Stimulated activated naive CD8-positive, alpha-beta T cell treated with anti-CD3 and anti-CD28 coated beads, Interleukin-15, Interleukin-2, amounts not matched to agents 100 U/mL and 50 U/mL, for 24 hours (primary cell): ENCODE results near the gene NODAL.
"Not testable (repeated sequence)": the region's sequence is repeated elsewhere in the genome, so short reads cannot be mapped to it uniquely, and the experiment has no call there.

Experiments used
- ATAC-seq: fragments of 150-1000 bp; cut with Tn5 transposase; one replicate; pipeline ENCODE4 v1.10.0; 2021
- DNase-seq: peaks from one replicate; pipeline ENCODE4 v3.0.0; 2021

NODAL gene

DNA sequence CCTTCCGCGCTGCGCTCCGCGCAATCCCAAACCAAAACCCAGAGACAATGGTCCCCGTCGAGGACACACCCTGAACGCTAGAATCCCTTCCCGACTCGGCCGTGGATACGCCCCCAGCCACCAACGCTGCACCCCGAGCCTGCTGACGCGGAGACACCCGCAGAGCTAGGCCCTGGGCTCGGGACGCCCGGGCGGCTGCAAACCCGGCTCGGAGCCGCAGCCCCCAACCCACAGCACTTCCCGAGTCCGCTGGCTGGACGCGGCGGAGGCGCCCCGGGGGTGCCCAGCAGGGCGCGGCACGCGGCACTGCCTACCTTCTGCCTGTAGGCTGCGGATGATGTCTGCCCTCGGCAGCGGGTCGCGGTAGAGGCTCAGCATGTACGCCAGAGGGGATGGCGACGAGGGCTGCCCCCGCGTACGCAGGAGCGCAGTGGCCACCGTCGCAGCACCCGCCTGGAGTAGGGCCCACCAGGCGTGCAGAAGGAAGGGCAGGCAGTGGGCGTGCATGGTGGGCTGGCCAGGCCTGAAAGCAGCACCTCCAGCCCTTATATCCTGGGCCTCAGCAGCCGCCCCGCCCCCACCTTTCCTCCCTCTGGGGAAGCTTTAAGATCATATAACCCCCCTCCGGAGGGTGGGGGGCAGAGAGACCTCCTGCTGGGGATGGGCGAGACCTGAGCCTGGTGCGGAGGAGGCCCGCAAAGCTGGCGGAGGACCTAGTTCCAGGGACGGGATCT lies at the start of gene NODAL:
TSS of gene NODAL (minus strand) at position 521 of the 734 bp plus-strand sequence. CDS start at position 507, 14 bp downstream.
- DNase-seq: no peak
- ATAC-seq: peak; percentile 45

DNA sequence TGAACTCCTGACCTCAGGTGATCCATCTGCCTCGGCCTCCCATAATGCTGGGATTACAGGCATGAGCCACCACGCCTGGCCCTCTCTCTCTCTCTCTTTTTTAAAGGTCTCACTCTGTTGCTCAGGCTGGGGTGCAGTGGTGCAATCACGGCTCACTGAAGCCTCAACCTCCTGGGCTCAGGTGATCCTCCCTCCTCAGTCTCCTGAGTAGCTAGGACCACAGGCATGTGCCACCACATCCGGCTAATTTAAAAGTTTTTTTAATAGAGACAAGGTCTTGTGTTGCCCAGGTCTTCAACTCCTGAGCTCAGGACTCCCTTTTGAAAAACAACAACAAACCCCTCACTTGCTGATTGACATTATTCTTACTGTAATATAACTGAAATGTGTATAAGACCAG lies 48.7 kb upstream of the NODAL start:
- DNase-seq: no peak
- no peak for ATAC-seq

DNA sequence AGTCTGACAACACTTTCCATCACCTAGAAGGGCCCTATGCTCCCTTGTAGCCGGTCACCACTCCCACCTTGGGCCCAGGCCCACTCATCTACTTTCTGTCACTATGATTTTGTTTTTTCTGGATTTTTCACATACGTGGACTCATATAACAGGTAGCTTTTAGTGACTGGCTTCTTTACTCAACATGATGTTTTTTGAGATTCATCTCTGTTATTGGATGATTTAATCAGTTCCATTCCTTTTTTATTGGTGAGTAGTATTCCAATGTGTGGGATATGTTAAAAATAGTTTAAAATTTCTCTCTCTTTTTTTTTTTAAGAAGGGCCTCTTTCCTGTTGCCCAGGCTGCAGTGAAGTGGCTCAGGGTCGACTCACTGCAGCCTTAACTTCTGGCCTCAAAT lies 46.3 kb upstream of the NODAL start:
- ATAC-seq (no peak), DNase-seq (no peak)

DNA sequence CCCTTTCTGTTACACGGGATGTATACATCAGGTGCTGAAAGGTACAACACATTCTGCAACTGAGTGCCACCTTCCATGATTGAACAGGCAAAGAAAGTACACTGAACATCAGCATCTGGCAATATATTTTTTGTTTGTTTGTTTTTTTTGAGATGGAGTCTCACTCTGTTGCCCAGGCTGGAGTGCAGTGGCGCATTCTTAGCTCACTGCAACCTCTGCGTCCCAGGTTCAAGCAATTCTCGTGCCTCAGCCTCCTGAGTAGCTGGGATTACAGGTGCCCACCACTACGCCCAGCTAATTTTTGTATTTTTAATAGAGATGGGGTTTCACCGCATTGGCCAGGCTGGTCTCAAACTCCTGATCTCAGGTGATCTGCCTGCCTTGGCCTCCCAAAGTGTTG lies 42.4 kb upstream of the NODAL start:
- ATAC-seq, DNase-seq: not testable (repeated sequence)

DNA sequence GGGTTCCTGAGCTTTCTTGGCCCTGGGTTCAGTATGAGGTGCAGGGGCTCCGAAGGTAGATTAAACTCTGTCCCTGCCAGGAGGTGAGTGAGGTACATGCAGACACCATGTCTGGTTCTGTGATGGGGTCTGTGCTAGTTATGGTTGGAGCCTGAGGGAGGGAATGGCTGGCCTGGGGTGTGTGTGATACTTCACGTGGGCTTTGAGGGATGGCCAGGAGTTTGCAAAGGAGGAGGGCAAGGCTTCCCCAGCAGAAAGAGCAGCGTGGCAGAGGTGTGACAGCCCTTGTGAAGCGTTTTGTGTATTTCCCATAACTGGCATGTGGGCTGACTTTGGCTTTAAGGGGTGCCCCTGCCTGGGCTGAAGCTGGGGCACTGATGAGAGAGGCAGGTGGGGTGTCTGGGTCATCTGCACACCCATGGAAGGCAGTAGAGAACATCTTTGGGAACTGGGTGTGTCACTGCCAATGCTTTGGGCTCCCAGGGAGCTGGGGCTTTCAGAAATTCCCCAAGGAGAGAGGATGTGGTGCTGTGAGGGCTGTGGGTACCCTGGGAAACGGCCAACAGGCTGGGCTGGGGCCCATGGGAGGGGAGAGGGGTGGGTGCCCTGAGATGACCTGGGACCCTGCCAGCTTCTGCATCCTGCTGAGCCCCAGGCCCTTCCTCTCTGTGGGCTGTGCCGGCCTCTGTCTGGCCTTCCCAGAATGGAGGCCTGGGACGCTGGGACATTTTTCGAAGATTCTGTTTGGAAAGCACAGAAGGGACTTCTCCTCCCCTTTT lies 41.7 kb upstream of the NODAL start:
- ATAC-seq (no peak), DNase-seq (no peak)

DNA sequence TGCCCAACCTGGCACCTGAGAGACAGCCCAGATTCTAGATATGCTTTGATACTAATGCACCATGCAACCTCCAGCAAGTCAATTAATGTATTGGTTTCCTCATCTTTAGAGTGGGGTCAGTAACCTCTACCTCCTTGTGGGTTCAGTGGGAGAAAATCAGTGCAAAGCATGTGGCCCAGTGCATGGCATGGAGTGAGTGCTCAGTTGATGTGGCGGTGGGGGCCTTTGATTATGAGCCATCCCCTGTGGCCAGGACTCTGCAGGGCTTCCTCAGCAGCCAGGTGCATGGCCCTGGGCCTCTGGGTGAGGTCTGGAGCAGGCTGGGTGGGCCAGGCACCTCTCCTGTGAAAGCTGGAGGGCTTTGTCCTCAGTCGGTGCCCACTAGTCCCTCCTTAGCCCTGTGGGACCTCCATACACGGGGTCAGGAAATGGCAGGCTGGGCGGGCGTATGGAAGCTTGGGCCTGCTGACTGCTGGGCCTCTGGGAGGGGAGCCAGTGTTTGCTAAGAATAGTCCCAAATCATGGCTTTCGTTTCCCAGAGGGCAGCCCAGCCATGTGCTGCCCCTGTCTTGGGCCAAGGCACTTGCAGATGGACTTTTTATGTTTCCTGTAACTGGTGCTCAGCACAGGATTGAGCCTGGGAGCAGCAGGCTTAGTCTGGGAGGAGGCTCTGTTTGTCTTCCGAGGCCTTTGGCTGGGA lies 40.5 kb upstream of the NODAL start:
- no peak for DNase-seq
- ATAC-seq: no peak

DNA sequence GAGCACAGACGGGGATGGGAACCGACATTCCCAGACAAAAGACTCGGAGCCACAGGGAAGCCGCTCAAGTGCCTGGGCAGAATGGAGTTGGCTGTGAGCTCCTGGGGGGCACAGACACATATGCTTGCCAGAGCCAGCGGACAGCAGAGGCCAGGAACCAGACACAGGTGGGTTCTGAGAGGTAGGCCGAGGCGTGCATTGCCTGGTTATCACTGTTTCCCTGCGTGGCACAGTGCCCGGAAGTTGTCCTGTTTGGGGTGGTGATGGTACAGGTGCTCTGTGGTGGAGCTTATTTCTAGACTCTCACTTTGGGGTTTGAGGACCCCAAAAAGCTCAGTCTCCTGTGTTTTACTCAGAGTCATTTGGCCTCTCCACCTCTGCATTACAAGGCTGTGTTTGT lies 39.6 kb upstream of the NODAL start:
- no peak for DNase-seq
- no peak for ATAC-seq

DNA sequence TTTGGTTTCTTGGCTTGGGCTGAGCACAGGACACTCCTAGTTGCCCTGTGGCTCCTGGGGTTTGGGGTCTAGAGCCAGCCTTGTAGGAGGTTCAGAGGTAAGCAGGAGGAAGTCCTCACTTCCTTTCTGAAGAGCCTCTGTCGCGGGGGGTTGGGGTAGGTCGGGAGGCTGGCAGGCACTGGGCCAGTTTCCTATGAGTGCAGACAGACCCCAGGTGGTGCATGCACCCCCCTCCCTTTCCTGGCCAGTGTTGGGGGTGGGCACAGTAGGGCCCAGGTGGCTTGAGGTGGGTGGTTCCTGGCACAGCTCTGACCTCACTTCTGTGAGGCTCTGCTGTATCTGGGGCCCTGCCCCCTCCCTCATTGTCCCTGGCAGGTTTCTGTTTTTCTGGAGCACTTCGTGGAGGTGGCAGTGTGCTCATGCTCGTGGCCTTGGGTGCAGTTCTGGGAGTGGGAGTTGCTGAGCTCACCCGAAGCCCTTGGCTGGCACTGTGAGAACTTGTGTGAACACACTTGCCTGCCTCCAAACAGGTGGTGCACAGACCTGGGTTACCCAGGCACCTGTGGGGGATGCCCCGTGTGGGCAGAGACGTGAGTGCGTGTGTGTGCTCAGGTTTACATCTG lies 38.9 kb upstream of the NODAL start:
- ATAC-seq (no peak), DNase-seq (peak; percentile 40)

DNA sequence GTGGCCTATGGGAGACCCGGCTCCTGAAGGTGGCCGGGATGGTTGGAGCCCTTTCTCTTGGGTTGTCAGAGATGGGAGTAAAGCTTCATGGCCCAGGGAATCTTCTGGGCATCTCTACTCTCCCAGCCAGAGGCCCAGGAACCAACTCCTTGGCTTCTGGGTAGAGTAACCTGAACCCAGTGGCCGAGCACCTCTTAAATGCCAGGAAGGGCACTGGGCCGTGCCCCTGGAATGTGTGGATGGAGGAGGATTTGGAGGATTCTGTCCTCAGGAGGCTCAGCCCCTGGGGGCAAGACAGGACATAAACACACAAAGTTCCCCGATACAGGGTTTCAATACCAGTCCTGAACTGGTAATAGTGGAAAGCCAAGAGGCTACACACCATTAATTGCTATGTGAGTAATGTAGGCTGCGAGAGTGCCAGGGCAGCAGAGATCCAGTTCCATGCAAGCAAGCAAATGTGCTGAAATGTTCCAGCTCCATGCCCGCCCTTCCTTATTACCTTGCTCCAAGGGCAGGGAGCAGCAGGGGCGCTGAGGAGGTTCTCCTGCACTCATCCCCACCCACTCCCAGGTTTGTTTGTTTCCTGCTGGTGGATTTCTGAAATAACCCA lies 38.3 kb upstream of the NODAL start:
- DNase-seq (no peak), ATAC-seq (no peak)

DNA sequence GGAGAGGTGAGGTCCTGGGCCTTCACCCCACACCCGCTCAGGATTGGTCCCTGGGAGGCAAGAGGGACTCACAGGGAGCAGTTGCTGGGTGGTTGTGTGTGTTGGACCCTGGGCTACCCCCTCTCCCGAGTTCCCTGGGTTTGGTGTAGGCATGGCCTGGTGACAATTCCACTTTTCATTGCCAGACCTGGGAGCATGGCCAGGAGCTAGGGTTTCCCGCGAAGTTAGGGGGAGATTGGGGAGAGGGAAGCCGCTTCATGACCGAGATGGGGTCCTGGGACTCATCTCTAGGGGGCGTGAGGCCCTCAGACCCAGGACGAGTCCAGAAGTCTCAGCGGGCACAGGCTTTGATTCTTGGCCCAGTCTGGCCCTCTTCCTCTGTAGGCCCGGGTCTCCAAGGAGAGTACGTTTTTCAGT lies 37.7 kb upstream of the NODAL start:
- ATAC-seq (no peak), DNase-seq (no peak)

DNA sequence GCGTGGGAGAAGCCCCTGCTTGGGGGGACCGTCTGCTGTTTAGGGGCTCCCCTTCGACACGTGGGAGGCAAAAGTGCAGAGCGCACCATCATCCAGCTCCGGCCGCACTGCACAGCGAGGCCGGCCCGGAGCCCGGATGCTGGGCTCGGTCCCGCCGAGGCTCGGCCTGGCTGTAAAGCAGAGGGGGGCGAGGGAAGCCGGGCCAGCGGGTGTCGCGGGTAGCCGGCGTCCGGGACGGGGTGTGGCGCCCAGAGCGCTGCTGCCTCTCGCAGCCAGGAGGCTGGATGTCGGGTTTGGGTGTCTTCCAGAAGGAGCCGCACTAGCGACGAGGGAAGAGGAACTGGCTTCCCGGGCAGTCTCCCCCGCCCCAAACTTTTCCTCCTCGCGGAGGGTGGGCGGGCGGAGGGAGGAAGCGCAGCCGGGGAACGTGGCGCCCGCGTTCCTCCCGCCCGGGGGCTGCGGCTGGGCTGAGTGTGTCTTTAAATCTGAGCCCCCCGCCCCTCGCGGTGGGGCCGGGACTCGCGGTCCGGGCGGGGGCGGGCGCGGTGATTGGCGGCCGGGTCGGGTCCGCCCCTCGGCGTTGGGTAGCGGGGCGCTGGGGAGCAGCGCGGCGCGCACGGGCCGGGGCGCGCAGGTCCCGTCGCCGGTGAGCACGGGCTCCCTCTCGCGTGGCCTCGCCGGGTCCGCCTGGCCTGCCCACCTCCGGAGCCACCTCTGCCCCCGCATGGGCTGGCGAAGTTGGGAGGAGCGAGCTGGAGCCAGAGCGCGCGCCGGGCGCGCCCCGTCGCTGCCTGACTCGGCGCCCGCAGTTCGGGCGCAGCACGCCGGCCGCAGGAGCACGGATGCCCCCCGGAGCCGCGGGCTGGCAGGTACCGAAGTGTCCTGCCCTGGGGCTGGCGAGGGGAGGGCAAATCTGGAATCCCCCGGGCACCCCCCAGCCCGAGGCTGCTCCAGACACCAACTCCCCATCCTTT lies 37.0 kb upstream of the NODAL start, which contains the start of gene PALD1:
TSS of gene PALD1 (plus strand) at position 577 of the 974 bp plus-strand sequence. CDS start 47,185 bp downstream, outside the sequence.
- peak; percentile 72 for DNase-seq
- ATAC-seq: peak; percentile 41

DNA sequence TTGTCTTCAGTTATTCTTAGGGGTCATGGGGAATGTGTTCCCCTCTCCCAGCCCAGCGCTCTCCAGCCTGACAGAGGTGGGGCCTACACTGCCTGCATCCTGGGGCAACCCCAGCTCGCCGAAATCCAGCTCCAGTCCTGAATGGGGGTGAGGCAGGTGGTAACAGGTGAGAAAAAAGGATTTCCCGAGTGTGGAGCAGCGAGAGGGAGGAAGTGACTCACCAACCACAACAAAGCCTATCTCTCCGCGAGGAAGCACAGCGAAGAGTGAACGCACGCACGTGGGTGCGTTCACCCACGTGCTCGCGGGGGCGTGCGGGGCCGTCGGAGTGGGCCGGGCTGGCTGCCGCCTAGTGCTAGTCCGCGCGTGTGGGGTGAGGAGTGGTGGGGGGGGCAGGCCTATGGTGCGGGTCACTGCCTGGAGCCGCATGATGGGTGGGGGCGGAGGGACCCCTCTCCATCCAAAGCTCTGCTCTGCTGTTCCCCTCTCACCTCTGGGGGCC lies 36.2 kb upstream of the NODAL start:
- peak; percentile 78 for DNase-seq
- peak; percentile 38 for ATAC-seq

DNA sequence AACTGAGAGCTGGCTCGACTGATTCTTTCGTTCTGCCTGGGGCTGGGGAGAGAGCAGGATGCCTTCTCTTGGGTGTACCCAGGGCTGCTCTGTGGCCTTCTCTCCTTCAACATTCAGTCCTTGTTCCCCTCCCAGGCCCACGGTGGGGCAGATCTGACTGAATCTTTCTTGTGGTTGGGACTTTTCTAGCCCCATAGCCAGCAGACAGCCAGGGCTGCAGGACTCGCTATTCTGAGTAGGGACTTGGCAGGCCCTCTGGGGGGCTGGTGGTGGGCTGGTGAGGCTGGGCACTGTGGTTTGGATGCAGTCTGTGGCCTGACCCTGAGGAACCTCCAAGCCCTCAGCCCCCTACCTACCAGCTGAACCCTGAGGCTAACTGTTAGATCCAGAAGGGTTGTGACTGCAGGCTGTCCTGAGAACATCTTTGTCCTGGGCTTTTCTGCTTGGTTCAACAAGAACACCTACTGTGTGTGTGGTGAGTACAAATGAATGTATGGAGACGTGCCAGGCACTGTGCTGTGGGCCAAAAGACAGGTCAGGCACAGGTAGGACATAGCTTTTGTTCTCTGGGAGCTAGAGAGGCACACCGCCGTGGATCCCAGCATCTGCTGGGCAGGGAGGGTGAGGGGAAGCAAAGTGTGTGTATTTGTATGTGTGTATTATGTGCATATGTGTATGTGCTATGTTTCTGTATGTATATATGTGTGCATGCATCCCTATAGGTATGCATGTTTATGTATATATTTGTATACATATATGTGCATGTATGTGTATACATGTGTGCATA lies 35.0 kb upstream of the NODAL start:
- no peak for ATAC-seq
- DNase-seq: peak; percentile 32

DNA sequence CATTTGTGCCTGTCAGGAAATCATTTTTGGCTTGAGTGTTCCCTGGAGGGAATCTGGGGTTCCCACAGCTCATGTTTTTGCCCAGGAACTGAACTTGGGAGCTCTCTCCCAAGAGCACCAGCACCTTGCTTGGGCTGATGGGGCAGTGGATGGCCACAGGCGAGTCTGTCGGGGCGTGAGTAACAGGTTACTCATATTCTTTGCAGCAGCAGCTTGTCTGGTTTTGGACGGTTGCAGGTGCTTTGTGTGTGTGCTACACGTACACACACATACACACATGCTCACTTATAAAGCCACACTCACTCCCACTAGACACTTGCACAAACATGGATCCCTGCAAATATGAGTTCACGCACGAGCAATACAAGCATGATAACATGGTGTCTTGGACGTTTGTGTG lies 34.2 kb upstream of the NODAL start:
- no peak for ATAC-seq

DNA sequence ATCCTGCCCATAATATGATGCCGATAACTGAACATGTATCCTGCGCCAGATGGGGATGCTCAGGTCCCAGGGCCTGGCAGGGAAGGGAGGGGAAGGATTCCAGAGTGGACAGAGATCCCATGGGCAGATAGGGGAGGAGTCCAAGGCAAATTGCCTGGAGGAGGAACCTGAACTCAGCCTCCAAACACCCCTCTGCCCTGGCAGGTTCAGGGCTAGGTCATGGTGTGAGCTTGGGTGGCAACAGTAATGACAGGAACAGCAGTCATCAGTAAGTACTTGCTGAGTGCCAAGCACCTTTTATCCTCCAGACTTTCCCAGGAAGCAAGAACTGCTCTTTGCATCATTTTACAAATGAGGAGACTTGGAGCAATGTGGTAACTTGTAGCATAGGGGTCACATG lies 33.3 kb upstream of the NODAL start:
- ATAC-seq (no peak), DNase-seq (no peak)

More for the DNA sequence above, 34.2 kb upstream of the NODAL start:
- DNase-seq: no peak

DNA sequence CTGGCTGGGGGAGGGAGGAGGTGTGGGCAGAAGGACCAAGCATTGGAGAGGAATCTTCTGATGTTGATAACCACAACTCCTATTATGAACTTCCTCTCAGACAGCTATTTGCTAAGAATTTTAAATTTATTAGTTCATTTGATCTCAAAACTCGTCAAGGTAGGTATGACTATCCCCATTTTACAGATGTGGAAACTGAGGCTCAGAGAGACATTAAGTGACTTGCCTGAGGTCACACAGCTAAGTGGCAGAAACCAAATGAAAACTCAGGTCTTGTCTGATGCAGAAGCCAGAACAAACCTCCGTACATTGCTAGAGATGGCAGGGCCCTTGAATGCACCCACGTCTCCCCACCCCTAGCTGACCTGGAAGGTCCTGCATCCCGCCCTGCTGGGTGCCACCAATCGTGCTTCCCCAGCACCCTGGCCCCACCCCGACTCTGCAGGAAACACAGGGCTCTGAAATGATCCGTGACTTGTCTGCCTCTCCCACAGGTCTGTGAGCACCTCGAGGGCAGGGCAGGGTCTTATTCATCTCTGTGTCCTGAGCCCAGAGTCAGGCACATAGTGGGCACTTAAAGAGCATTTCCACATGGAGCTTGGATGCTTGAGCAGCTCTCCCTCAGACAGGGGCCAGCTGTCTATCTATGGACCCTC lies 31.4 kb upstream of the NODAL start:
- DNase-seq: no peak
- ATAC-seq: no peak

DNA sequence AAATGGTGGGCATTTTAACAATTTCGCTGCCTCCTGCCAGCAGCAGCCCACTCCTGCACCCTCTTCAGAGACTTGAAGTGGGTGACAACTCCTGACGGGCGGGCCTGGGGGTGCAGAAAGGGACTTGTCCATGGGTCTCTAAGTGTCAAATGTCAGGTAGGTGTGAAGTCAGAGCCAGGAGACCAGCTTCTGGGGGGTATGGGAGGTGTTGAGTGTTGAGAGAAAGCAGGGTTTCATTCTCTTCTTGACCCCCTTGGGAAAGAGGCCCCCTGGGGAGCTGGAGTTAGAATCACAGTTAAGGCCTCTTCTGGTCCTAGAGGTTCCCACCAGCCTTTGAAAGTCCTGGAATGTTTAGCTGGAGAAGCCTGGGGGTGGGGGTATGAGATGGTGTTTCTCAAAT lies 25.5 kb upstream of the NODAL start:
- DNase-seq: no peak
- no peak for ATAC-seq

DNA sequence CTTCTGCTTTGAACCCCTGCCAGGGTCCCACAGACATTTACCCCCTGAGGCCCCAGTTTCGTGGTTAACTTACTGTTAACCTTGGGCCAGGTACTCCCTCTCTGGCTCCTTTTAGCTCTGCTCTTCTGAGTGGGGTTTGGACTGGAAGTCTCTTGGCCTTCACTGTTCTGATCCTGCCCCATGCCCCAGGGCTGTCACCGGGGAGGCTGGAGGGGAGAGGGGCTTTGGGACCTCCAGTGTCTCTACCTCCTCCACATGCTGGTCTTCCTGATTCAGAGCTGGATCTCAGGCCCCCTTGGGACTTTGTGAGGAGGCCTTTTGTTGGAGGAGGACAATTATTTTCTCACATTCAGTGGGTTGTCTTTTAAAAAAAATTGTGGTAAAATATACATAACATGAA lies 24.4 kb upstream of the NODAL start:
- ATAC-seq (no peak), DNase-seq (no peak)

DNA sequence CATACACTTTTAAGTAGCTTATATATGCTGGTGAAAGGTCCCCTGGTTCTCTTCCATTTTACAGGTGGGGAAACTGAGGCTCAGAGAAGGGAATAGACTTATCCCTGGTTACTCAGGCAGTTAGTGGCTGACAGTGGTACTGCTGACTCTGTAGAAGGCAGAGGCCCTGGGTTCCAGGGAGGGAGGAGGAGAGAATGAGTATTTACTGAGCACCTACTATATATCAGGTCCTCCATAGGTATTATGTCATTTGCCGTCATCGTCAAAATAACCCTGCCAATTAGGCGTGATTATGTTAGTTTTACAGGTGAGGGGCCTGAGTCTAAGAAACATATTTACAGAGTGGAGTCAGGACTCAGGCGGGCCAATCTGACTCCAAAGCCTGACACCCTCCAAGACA lies 23.8 kb upstream of the NODAL start:
- ATAC-seq (no peak), DNase-seq (no peak)
